SIG-M5 treated with dmso at 0.1 percent for 504 hours (cell line): ENCODE results near the gene TNFRSF12A.
A peak's percentile ranks its signal among the peaks of the same experiment; 100 is the strongest.

Experiments
- DNase-seq: peaks from one replicate; lab custom pipeline; 2025; ENCODE audit not compliant: unreplicated experiment; lab: John Stamatoyannopoulos, UW

The TNFRSF12A gene

DNA sequence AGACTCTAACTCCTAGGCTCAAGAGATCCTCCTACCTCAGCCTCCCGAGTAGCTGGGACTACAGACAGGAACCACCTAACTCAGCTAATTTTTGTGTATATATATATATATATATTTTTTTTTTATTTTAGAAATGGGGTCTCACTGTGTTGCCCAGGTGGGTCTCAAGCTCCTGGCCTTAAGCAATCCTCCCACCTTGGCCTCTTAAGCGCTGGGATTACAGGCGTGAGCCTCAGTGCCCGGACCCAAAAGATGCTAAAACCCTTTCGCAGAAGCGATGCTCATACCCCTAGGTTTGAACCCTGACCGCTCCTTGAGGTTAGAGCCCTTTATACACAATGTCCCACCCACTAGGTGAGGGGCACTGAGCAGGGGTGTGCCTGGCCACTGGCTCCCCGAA lies 9.7 kb upstream of the TNFRSF12A start:
- no peak for DNase-seq

GRCh38 chr16:3012246-3012645 lies 7.9 kb upstream of the TNFRSF12A start:
- DNase-seq, result no peak

GRCh38 chr16:3012828-3013420 lies 7.2 kb upstream of the TNFRSF12A start, which contains the start of gene CLDN9:
CLDN9 (plus strand) TSS chr16:3012923; CDS start chr16:3013363, 440 bp downstream.
- DNase-seq, result no peak

- no peak for DNase-seq
Observed at GRCh38 chr16:3013491-3013951, 6.6 kb upstream of the TNFRSF12A start.

DNA sequence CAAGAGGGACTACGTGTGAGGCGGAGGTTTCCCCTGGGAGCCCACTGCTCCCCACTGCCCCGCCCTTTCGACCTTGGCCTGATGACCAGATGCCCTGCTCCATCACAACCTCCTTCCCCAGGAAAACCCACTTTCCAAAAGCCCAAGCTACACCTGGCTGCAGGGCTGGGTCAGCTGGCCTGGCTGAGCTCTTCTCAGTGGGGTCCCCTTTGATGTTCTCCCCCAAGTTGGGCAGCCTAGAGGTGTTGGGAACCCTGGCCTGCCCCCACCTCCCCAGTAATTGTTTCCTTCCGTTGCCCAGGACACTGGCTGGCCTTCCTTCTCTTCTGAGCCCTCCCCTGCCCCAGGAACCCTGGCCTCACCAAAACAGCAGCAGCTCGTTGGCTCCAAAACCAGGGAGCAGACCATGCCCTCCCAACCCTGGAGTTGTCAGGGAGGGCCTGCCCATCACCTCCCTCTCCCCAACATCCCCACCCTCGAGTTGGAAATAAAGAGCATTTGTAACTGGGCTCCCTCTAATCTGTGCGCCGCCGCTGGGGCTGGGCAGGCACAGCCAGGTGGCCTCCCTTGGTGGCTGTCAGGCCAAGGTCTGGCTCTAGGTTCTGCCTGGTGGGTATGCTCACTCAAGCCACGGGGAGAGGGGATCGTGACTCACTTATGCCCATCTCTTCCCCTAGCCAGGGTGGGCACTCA lies 6.0 kb upstream of the TNFRSF12A start:
- DNase-seq, result no peak

GRCh38 chr16:3014971-3015370 lies 5.2 kb upstream of the TNFRSF12A start:
- no peak for DNase-seq

- no peak for DNase-seq
Observed at GRCh38 chr16:3015865-3016521, 4.2 kb upstream of the TNFRSF12A start.

- DNase-seq, result no peak
Observed at GRCh38 chr16:3017344-3017743, 2.8 kb upstream of the TNFRSF12A start.

DNA sequence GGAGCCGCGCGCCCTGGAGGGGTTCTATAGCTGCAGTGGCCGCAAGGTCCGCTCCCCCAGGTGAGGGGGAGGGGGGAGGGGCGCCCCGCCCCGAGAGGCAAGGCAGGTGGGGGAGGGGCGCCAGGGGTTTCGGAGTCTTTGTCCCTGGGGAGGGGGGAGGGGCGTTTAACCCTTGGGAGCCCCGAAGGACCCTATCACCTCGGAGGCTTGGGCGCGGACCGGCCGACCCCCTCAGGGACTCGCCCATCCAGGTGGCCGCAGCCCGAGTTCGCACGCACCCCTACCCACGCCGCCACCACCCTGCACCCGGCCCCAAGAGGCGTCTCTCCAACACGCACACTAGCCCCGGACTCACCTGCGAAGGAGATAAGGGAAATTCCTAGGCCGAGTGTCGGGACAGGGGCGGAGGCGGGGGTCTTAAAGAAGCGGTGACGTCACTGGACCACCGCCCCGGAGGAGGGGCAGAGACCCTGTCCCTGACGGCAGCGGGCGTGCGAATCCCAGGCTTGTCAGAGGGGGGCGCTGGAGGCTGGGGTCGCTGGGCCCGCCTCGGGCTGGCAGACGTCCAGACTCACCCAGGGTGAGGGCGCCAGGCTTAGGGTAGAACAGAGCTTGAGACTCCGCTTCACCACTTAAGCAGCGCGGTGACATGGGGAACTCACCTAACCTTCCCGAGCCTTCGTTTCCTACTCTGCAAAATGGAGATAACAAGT lies 2.2 kb upstream of the TNFRSF12A start, which contains the start of gene CLDN6:
Gene CLDN6 (minus strand): TSS at position 390 of the 713 bp plus-strand sequence. CDS start 2,162 bp downstream, outside the sequence.
- DNase-seq, result no peak

DNA sequence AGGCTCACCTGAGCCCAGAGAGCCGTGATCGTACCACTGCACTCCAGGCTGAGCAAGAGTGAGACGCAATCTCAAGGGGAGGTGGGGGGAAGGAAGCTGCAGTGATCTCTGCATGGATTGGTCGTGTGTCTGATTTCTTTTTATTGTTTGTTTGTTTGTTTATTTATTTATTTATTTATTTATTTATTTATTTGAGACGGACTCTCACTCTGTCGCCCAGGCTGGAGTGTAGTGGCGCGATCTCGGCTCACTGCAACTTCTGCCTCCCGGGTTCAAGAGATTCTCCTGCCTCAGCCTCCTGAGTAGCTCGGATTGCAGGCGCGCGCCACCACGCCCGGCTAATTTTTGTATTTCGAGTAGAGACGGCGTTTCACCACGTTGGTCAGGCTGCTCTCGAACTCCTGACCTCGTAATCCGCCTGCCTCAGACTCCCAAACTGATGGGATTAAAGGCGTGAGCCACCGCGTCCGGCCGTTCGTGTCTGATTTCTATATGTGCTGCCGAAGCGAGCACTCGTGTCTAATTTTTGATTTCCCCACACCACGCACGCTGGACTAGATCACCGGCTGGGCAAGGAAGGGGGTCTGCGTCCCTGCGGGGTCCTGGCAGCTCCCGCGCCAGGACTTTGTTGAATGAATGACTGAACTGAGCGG lies 448 bp upstream of the TNFRSF12A start:
- DNase-seq, result no peak

- peak; percentile 44 for DNase-seq
Observed at GRCh38 chr16:3020604-3021448, 658 bp downstream of the TNFRSF12A start.

GRCh38 chr16:3021449-3022207 lies 1.5 kb downstream of the TNFRSF12A start:
- DNase-seq, result peak; percentile 47

- DNase-seq, result peak; percentile 65
Observed at GRCh38 chr16:3022208-3022683, 2.1 kb downstream of the TNFRSF12A start.

DNA sequence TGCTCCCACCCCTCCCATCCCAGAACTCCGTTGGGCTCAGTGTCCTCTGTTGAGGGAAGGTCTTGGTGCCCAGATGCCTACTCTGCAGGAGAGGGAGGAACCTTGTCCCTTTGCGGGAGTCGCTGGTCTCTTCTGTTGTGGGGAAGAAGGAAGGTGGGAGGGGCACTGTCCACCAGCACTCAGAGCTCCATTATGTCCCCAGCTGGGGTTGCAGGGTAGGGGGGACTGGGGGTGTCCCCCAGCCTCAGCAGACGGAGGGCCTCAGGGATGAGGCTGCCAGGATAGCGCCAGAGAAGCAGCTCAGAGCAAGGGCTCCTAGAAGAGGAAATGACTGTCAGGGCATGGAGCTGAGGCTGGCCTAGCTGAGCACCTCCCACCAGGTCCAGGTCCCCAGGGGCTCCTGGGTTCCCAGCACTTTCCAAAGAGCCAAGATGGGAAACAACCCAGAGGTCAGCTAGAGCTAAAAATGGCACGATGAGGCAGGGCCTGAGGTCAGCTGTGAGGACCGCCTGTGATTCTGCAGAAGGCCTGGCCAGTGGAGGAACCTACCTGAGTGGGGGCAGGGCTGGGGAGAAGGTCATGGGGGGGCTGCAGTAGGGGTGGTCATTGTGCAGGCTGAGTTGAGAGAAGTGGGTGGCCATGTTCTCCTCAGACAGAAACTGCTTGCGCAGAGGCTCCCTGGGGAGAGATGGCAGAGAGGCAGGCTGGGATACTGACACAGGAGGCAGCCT lies 2.7 kb downstream of the TNFRSF12A start:
- DNase-seq, result no peak

DNA sequence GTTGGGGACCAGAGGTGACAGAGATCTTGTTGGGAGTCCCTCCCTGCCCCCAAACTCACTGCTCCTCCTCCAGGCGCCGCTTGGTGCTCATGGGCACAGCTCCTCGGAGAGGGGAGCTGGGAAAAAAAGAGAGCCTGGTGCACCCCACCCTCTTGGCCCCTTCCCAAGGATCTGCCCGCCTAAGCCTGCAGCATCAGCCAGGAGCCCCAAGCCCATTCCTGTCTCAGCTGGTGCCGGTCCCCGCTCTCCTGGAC lies 3.2 kb downstream of the TNFRSF12A start:
- no peak for DNase-seq

DNA sequence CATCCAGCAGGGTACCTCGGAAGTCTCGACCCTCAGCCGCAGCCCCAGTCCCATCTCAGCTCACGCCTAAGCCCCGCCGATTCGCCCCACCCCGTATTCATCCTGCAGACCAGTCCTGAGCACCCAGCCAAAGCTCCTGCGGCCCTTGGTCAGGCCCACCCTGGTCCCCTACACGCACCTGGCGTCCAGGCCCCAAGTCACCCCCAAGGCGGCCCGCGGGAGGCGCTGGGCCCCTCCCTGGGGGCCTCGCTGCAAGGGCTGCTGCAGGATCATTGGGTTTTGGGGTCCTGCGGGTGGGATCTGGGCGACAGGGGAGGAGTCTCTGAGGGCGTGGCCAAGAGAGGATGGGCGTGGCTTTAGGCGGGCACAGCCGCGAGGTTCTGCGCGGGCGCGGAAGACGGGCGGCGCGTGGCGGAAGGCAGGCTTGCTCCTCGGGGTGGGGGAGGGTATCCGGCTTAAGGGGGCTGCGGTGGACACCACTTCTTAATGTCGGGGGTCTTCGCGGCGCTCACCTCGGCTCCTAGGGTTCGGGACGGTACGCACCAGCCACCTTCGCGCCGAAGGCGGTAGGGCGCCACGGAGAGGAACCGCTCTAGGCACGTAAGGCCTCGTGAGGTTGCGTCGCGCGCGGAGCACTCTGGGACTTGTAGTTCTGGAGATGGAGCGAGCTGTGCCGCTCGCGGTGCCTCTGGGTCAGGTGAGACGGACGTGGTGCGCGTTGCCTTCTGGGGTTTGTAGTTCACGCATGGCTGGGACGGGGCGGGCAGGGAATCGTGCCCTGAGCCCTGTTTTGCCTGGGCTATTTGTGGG lies 3.7 kb downstream of the TNFRSF12A start, which contains the start of the genes HCFC1R1 and THOC6:
Gene HCFC1R1 (minus strand): TSS at position 274 of the 810 bp plus-strand sequence. CDS start 1 bp downstream, at position 273.
Gene THOC6 (plus strand): TSS at position 367 of the 810 bp plus-strand sequence. CDS start 292 bp downstream, at position 659.
- peak; percentile 98 for DNase-seq
